HepG2 (cell line): ENCODE measurements around the gene PGA3. TPM values are rescaled to one million over a fixed set of nuclear protein-coding genes. Genes with fewer than 3 reads are reported as not detected.

ENCODE experiments used
- CBX1 ChIP-seq: IDR thresholded peaks from one replicate; pipeline ENCODE4 v1.6.1; 2016; ENCODE audit warnings: antibody characterized with exemption, low read depth
- DMAP1 ChIP-seq: IDR thresholded peaks from 2 replicates; pipeline ENCODE4 v1.6.1; 2016
- FOXJ3 ChIP-seq: sonication (generic); formaldehyde crosslinking; IDR thresholded peaks from 2 replicates; pipeline ENCODE4 v1.4.0; 2020; ENCODE audit warnings: missing genetic modification reagents, mild to moderate bottlenecking, borderline replicate concordance
- HMGXB4 ChIP-seq, 2 experiments: sonication (generic) in 1 of 2; formaldehyde crosslinking in 1 of 2; IDR thresholded peaks; 2 replicates each; pipeline versions ENCODE4 v1.4.0 to v1.6.1; 2018 to 2020; ENCODE audit warnings: missing genetic modification reagents in 2 of 2, borderline replicate concordance in 1 of 2, low read depth in 1 of 2, mild to moderate bottlenecking in 1 of 2, missing biosample characterization in 1 of 2
- JUN ChIP-seq: sonication (generic); formaldehyde crosslinking; IDR thresholded peaks from 2 replicates; pipeline ENCODE4 v1.4.0; 2020; ENCODE audit warnings: mild to moderate bottlenecking, missing genetic modification reagents
- MED8 ChIP-seq: sonication (generic); formaldehyde crosslinking; IDR thresholded peaks from 2 replicates; pipeline ENCODE4 v1.8.1; 2023; ENCODE audit warnings: mild to moderate bottlenecking, missing genetic modification reagents; ENCODE audit not compliant: insufficient replicate concordance
- MTF1 ChIP-seq: sonication (generic); formaldehyde crosslinking; IDR thresholded peaks from 2 replicates; pipeline ENCODE4 v1.5.0; 2020; ENCODE audit warnings: missing genetic modification reagents
- NFE2 ChIP-seq: sonication (generic); formaldehyde crosslinking; IDR thresholded peaks from 2 replicates; pipeline ENCODE4 v1.4.0; 2020; ENCODE audit warnings: missing genetic modification reagents
- PRDM10 ChIP-seq: sonication (generic); formaldehyde crosslinking; IDR thresholded peaks from 2 replicates; pipeline ENCODE4 v1.4.0; 2020; ENCODE audit warnings: low read depth, missing genetic modification reagents
- RBM22 ChIP-seq: fragments of 200-400 bp; formaldehyde crosslinking; optimal IDR thresholded peaks from 2 replicates; pipeline ENCODE3; 2017; ENCODE audit warnings: mild to moderate bottlenecking, low read length, moderate library complexity
- RELA ChIP-seq: sonication (generic); formaldehyde crosslinking; IDR thresholded peaks from 2 replicates; pipeline ENCODE4 v1.4.0; 2020; ENCODE audit warnings: missing genetic modification reagents
- SAP130 ChIP-seq: IDR thresholded peaks from 2 replicates; pipeline ENCODE4 v1.6.1; 2016; ENCODE audit warnings: low read depth
- SMC3 ChIP-seq: IDR thresholded peaks from 2 replicates; pipeline ENCODE4 v1.6.1; 2011; ENCODE audit warnings: low read length, improper control_type of control experiment
- SOX13 ChIP-seq, 3 experiments: fragments of 450-650 bp in 1 of 3; sonication (generic) in 1 of 3; formaldehyde crosslinking in 1 of 3; IDR thresholded peaks in 2 of 3; conservative IDR thresholded peaks in 1 of 3; 2 replicates each; pipeline versions ENCODE4 v1.5.0 to v1.6.1; 2016 to 2020; ENCODE audit warnings: antibody characterized with exemption in 1 of 3, mild to moderate bottlenecking in 1 of 3, missing compliant biosample characterization in 1 of 3, missing genetic modification reagents in 1 of 3, moderate library complexity in 1 of 3
- TAF15 ChIP-seq: fragments of 200-400 bp; formaldehyde crosslinking; IDR thresholded peaks from one replicate; pipeline ENCODE4 v1.6.1; 2018; ENCODE audit warnings: mild to moderate bottlenecking, low read depth, low read length; ENCODE audit not compliant: poor library complexity, severe bottlenecking
- THRA ChIP-seq: sonication (generic); formaldehyde crosslinking; IDR thresholded peaks from 2 replicates; pipeline ENCODE4 v1.4.0; 2020; ENCODE audit warnings: missing genetic modification reagents, borderline replicate concordance
- ZFY ChIP-seq: sonication (generic); formaldehyde crosslinking; IDR thresholded peaks from 2 replicates; pipeline ENCODE4 v1.4.0; 2020; ENCODE audit warnings: missing genetic modification reagents
- ZNF441 ChIP-seq: sonication (generic); formaldehyde crosslinking; IDR thresholded peaks from 2 replicates; pipeline ENCODE4 v1.7.0; 2021; ENCODE audit warnings: missing genetic modification reagents, borderline replicate concordance
- ZNF629 ChIP-seq: sonication (generic); formaldehyde crosslinking; conservative IDR thresholded peaks from 2 replicates; pipeline ENCODE4 v1.5.0; 2020; ENCODE audit warnings: missing genetic modification reagents
- ZNF776 ChIP-seq: sonication (generic); formaldehyde crosslinking; IDR thresholded peaks from 2 replicates; pipeline ENCODE4 v1.4.0; 2020; ENCODE audit warnings: mild to moderate bottlenecking, missing genetic modification reagents
- ZNF777 ChIP-seq: sonication (generic); formaldehyde crosslinking; IDR thresholded peaks from 2 replicates; pipeline ENCODE4 v1.4.0; 2020; ENCODE audit warnings: missing genetic modification reagents
- ZNF883 ChIP-seq: sonication (generic); formaldehyde crosslinking; IDR thresholded peaks from 2 replicates; pipeline ENCODE4 v1.5.1; 2020; ENCODE audit warnings: mild to moderate bottlenecking, missing genetic modification reagents; ENCODE audit errors: not compliant biosample characterization
- polyA plus RNA-seq, 8 experiments: library from polyadenylated mRNA; depleted of rRNA in 3 of 8; stranded (reverse) in 7 of 8; unstranded in 1 of 8; fragments of >200 nt; fragmentation: Illumina TruSeq in 4 of 8; extraction: Trizol in 4 of 8; gene quantifications; 2 replicates each; pipeline versions ENCODE4 v1.2.1 to v1.2.3, GENCODE V29; 2011 to 2016; ENCODE audit warnings: low read depth in 4 of 8, missing spikeins in 1 of 8, mixed read lengths in 1 of 8; ENCODE audit not compliant: insufficient read depth in 1 of 8
- total RNA-seq, 5 experiments: library from RNA; depleted of rRNA; stranded (reverse); fragments of >200 nt; fragmentation: Illumina TruSeq; extraction: Trizol; gene quantifications; 2 replicates each; pipeline ENCODE4 v1.2.3, GENCODE V29; 2016; ENCODE audit warnings: low read depth in 1 of 5

Gene PGA3
- total and polyA plus RNA-seq, 2 of the 13 experiments (the other 11 are each of a cell fraction or from before 2014, with no cell fraction given), result not detected

GRCh38 chr11:61160487-61161189 is 42.7 kb upstream of the PGA3 start (continued):
- peak; percentile 33; the same call in 1 of the 2 replicates for TF ChIP-seq FOXJ3 (CRISPR knock-in tag)
- no peak for TF ChIP-seq SOX13 (IDR thresholded peaks at IDR 0.05)
- TF ChIP-seq SOX13 (CRISPR knock-in tag; conservative IDR thresholded peaks at IDR 0.05 in 1 of 2, IDR thresholded peaks at IDR 0.05 in 1 of 2), result peak in 1 of 2 experiments; percentile 19; a peak in 1 of 4 replicates
- TF ChIP-seq DMAP1 (CRISPR knock-in tag), result peak; percentile 61; the same call in 1 of the 2 replicates
- TF ChIP-seq ZNF777 (CRISPR knock-in tag), result no peak
- peak; percentile 63 for TF ChIP-seq ZNF883 (CRISPR knock-in tag)
- TF ChIP-seq PRDM10 (CRISPR knock-in tag), result no peak
- TF ChIP-seq MED8 (CRISPR knock-in tag), result peak; percentile 79
- TF ChIP-seq RELA (CRISPR knock-in tag), result no peak
- peak; percentile 93 for TF ChIP-seq CBX1
- TF ChIP-seq SAP130 (CRISPR knock-in tag), result peak; percentile 60; the same call in 1 of the 2 replicates
- no peak for TF ChIP-seq RBM22
- peak; percentile 100 for TF ChIP-seq ZNF629 (CRISPR knock-in tag)
- TF ChIP-seq ZNF441 (CRISPR knock-in tag), result no peak; the same call in 1 of the 2 replicates
- peak; percentile 69; the same call in 1 of the 2 replicates for TF ChIP-seq ZNF776 (CRISPR knock-in tag)
- no peak for TF ChIP-seq JUN (CRISPR knock-in tag)
- TF ChIP-seq TAF15, result no peak
- no peak for TF ChIP-seq THRA
- no peak for TF ChIP-seq SMC3
- peak in 1 of 2 experiments; percentile 61; a peak in 1 of 4 replicates for TF ChIP-seq HMGXB4 (CRISPR knock-in tag; IDR thresholded peaks at IDR 0.05; ENCODE audit: borderline replicate concordance in 1 of 2, low read depth in 1 of 2)
- TF ChIP-seq ZFY (CRISPR knock-in tag), result peak; percentile 48; the same call in 1 of the 2 replicates
- no peak for TF ChIP-seq MTF1 (CRISPR knock-in tag)
- no peak for TF ChIP-seq NFE2 (CRISPR knock-in tag)
